Natural killer cell (primary cell): ENCODE results near the gene LRRC39. TPM values are rescaled to one million over a fixed set of nuclear protein-coding genes. Genes with fewer than 3 reads are reported as not detected.

ENCODE experiments used
- ATAC-seq, 3 donors: fragments of 150-1000 bp in 2 of 3; fragments of 200-7000 bp in 1 of 3; cut with Tn5 transposase; 1 replicate in 1 of 3; 2 replicates in 2 of 3; pipeline ENCODE4 v1.10.0; 2021; ENCODE audit warnings: mild to moderate bottlenecking in 2 of 3, moderate library complexity in 2 of 3
- DNase-seq, 2 donors: peaks; one replicate each; pipeline versions ENCODE4 v3.0.0 to v3.0.0-alpha.2; 2013 to 2021; ENCODE audit warnings: mixed read lengths in 1 of 2
- H3K27ac ChIP-seq: one replicate; pipeline ENCODE4 v1.5.1; 2013; ENCODE audit warnings: mild to moderate bottlenecking, low read length
- H3K27me3 ChIP-seq: one replicate; pipeline ENCODE4 v1.6.1; 2013; ENCODE audit warnings: low read length; ENCODE audit not compliant: control insufficient read depth, insufficient read depth
- H3K36me3 ChIP-seq: one replicate; pipeline ENCODE4 v1.6.1; 2013; ENCODE audit warnings: low read length; ENCODE audit not compliant: control insufficient read depth, insufficient read depth
- H3K4me1 ChIP-seq: one replicate; pipeline ENCODE4 v1.6.1; 2013; ENCODE audit warnings: low read length; ENCODE audit not compliant: control insufficient read depth, insufficient read depth
- H3K4me3 ChIP-seq: one replicate; pipeline ENCODE4 v1.5.1; 2013; ENCODE audit warnings: low read length
- H3K9me3 ChIP-seq: one replicate; pipeline ENCODE4 v1.6.1; 2013; ENCODE audit warnings: low read length; ENCODE audit not compliant: control insufficient read depth, insufficient read depth
- H3K27ac Mint-ChIP-seq, 2 donors: one replicate each; pipeline ENCODE4 v1.8.0; 2022; ENCODE audit warnings: mild to moderate bottlenecking in 2 of 2, mixed read lengths in 2 of 2, moderate library complexity in 1 of 2
- H3K27me3 Mint-ChIP-seq, 2 donors: one replicate each; pipeline ENCODE4 v1.8.0; 2022; ENCODE audit warnings: low read depth in 2 of 2, mixed read lengths in 2 of 2
- H3K36me3 Mint-ChIP-seq: one replicate; pipeline ENCODE4 v1.8.0; 2022; ENCODE audit warnings: mixed read lengths
- H3K4me1 Mint-ChIP-seq, 2 donors: one replicate each; pipeline ENCODE4 v1.8.0; 2022; ENCODE audit warnings: mixed read lengths in 2 of 2
- H3K4me3 Mint-ChIP-seq: one replicate; pipeline ENCODE4 v1.8.0; 2022; ENCODE audit warnings: mild to moderate bottlenecking, moderate library complexity, mixed read lengths
- H3K9me3 Mint-ChIP-seq, 2 donors: one replicate each; pipeline ENCODE4 v1.8.0; 2022; ENCODE audit warnings: mixed read lengths in 2 of 2
- CTCF ChIP-seq: fragments of 200-600 bp; IDR thresholded peaks from one replicate; pipeline ENCODE4 v1.8.0; 2022; ENCODE audit warnings: antibody characterized with exemption
- WGBS: methylation state at CpG from one replicate; pipeline ENCODE4 v1.1.7; 2013; ENCODE audit warnings: missing lambda C conversion rate; ENCODE audit not compliant: insufficient coverage; 5-methylcytosine and 5-hydroxymethylcytosine counted together
- intact Hi-C: fragments of 100-400 bp; cut with micrococcal nuclease; formaldehyde crosslinking; loops from one replicate; pipeline ENCODE4 v1.14.2; 2022
- total RNA-seq, 4 donors: library from RNA; stranded (reverse); fragments of 120-200 nt in 1 of 4; gene quantifications; one replicate each; pipeline versions ENCODE4 v1.2.3 to v1.2.4, GENCODE V29; 2013 to 2022

The LRRC39 gene
- total RNA-seq, 3 donors from 2014 or later (not counting 1 experiment from before 2014, with no cell fraction given) = 1.7 to 3.2 (median 3.1) TPM

- intact Hi-C loops = no loop called here
- Mint-ChIP-seq H3K9me3 (no peaks in the 10 kb centered on the region), H3K4me3 (no peak overlapping the region)
These were observed 50.8 kb downstream of the LRRC39 start for GRCh38 chr1:100127226-100127625.

GRCh38 chr1:100122177-100122576 is 55.9 kb downstream of the LRRC39 start:
- Histone ChIP-seq H3K27ac (no peak overlapping the region), H3K9me3 (no peaks in the 10 kb centered on the region), H3K27me3 (no peaks in the 10 kb centered on the region), H3K4me3 (no peak overlapping the region), H3K4me1 (no peaks in the 10 kb centered on the region), H3K36me3 (peaks cover 4% of the 10 kb centered on the region)
- WGBS = 100% methylated on average over 1 of the region's 1 CpG
- no peaks in the 10 kb centered on the region for H3K9me3 Mint-ChIP-seq
- H3K4me1 Mint-ChIP-seq = no peaks in the 10 kb centered on the region
- no peak overlapping the region for H3K4me3 Mint-ChIP-seq
- ATAC-seq (no peak), DNase-seq (no peak)
- H3K36me3 Mint-ChIP-seq = no peaks in the 10 kb centered on the region
- H3K27me3 Mint-ChIP-seq = no peaks in the 10 kb centered on the region
- no peak for TF ChIP-seq CTCF
- H3K27ac Mint-ChIP-seq = no peak overlapping the region
- intact Hi-C loops = no loop called here

More at GRCh38 chr1:100127226-100127625, 50.8 kb downstream of the LRRC39 start:
- H3K36me3 ChIP-seq = no peaks in the 10 kb centered on the region
- Mint-ChIP-seq H3K27ac (no peak overlapping the region), H3K4me1 (peaks cover 8 to 12% of the 10 kb centered on the region in 2 donors), H3K27me3 (no peaks in the 10 kb centered on the region), H3K36me3 (no peaks in the 10 kb centered on the region)
- DNase-seq (no peak), ATAC-seq (no peak)
- peaks cover 2% of the 10 kb centered on the region for H3K4me1 ChIP-seq
- no peak for TF ChIP-seq CTCF
- no peak overlapping the region for H3K4me3 ChIP-seq
- no peaks in the 10 kb centered on the region for H3K27me3 ChIP-seq
- H3K27ac ChIP-seq = no peak overlapping the region
- WGBS = 100% methylated on average over 1 of the region's 1 CpG
- no peaks in the 10 kb centered on the region for H3K9me3 ChIP-seq

- no peaks in the 10 kb centered on the region for H3K27me3 Mint-ChIP-seq
These were observed 62.5 kb downstream of the LRRC39 start for GRCh38 chr1:100115524-100115923.

More at GRCh38 chr1:100115524-100115923, 62.5 kb downstream of the LRRC39 start:
- H3K27ac Mint-ChIP-seq = no peak overlapping the region
- H3K4me3 ChIP-seq = no peak overlapping the region
- H3K36me3 Mint-ChIP-seq = no peaks in the 10 kb centered on the region
- H3K9me3 Mint-ChIP-seq = no peaks in the 10 kb centered on the region
- peaks cover 4% of the 10 kb centered on the region for H3K36me3 ChIP-seq
- no peak for ATAC-seq
- H3K4me1 Mint-ChIP-seq = no peaks in the 10 kb centered on the region
- H3K27me3 ChIP-seq = no peaks in the 10 kb centered on the region
- H3K9me3 ChIP-seq = no peaks in the 10 kb centered on the region
- DNase-seq = no peak
- no peak overlapping the region for H3K27ac ChIP-seq
- no peaks in the 10 kb centered on the region for H3K4me1 ChIP-seq
- H3K4me3 Mint-ChIP-seq = no peak overlapping the region
- WGBS = 100% methylated on average over 3 of the region's 4 CpGs
- TF ChIP-seq CTCF = no peak
- intact Hi-C loops = no loop called here
